HG03196 (cell line): ENCODE measurements around the gene ZNF71.
"Not testable (repeated sequence)": the region's sequence is repeated elsewhere in the genome, so short reads cannot be mapped to it uniquely, and the experiment has no call there.

ENCODE experiments used
- ATAC-seq: cut with Tn5 transposase; IDR thresholded peaks from one replicate; pipeline ENCODE4 v1.9.1; 2021; ENCODE audit not compliant: unreplicated experiment

Gene ZNF71

DNA sequence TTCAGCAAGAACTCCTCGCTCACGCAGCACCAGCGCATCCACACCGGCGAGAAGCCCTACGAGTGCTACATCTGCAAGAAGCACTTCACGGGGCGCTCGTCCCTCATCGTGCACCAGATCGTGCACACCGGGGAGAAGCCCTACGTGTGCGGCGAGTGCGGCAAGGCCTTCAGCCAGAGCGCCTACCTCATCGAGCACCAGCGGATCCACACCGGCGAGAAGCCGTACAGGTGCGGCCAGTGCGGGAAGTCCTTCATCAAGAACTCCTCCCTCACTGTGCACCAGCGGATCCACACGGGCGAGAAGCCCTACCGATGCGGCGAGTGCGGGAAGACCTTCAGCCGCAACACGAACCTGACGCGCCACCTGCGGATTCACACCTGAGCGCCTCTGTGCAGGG, 27.3 kb downstream of the ZNF71 start:
- no peak for ATAC-seq

GRCh38 chr19:56623006-56623405, 27.9 kb downstream of the ZNF71 start:
- no peak for ATAC-seq

DNA sequence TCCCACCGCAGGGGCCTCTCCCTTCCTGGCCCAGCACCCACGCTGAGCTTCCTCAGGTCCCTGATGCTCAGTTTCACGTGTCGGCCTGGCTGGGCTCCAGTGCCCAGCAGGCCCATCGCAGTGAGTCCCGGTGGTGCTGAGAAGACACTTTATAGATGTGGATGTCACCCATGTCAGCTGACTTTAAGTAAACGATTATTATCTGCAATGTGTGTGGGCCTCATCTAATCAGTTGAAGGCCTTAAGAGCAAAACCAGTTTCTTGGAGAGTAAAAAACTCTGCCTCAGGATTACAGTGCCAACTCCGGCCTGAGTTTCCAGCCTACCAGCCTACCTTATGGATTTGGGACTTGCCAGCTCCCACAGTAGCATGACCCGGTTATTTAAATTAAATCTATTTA, 30.6 kb downstream of the ZNF71 start:
- ATAC-seq: no peak

GRCh38 chr19:56633021-56633420, 37.9 kb downstream of the ZNF71 start:
- ATAC-seq: no peak

DNA sequence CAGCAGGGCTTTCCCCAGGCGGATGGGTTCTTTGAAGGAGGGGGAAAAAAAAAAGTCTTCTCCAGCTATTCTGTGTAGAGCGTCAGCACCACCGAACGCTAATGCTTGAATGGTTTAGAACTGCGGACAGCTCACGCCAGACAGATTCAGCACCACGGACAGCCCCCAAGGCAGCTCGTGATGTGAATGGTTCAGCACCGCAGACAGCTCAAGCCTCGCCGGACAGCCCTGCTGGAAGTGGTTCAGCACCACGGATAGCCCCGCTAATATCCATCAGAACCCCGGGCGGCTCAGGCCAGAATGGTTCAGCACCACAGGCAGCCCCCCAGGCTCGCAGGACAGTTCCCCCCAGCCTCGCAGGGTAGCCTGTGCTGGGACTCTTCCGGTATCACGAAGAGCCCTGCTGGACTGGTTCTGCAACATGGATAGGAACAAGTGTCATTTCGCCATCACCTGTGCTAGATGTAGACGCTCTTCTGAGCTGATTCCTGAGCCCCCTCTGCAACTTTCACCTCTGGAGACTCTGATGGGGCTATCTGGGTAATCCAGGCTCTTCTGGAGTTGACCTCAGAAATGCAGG, 43.0 kb downstream of the ZNF71 start:
- ATAC-seq: no peak

- ATAC-seq: no peak
Measured at GRCh38 chr19:56639217-56639616, 44.1 kb downstream of the ZNF71 start.

DNA sequence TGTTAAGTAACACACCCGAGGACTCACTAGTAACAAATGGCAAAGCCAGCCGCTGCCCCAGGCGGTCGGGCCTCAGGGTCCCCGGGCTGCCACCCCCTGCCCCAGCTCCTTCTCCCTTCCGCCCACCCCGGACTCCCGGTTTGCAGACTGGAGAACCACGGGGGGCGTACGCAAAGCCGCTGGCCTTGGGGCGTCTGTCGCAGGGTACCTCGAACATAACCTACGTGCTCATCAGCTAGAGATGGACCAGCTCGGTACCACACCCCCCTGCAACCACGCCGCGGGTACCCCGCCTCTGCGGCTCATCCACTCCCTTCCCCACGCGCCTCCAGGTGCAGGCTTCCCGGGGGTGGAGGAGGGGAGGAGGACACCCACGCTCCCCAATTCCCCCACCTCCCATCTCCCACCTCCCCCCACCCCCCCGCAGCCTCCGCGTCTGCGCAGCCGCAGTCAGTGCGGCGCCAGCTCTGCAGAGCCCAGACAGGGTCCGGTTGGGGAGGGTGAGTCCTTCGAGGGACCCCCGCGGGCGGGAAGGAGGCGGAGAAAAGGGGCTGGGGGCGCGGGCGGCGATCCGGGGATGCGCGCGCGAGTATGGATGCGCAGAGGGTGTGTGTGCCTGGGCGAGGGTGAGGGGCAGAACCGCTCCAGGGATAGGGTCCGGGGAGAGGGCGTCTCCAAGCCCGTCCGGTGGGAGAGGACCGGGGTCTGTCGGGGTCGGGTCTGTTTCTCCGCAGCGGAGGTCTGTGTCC, 47.8 kb downstream of the ZNF71 start, which contains the start of gene SMIM17:
TSS of gene SMIM17 (plus strand) at position 449 of the 749 bp plus-strand sequence. CDS start 2,509 bp downstream, outside the sequence.
- no peak for ATAC-seq

- ATAC-seq: no peak
Measured at GRCh38 chr19:56643460-56643955, 48.4 kb downstream of the ZNF71 start.

DNA sequence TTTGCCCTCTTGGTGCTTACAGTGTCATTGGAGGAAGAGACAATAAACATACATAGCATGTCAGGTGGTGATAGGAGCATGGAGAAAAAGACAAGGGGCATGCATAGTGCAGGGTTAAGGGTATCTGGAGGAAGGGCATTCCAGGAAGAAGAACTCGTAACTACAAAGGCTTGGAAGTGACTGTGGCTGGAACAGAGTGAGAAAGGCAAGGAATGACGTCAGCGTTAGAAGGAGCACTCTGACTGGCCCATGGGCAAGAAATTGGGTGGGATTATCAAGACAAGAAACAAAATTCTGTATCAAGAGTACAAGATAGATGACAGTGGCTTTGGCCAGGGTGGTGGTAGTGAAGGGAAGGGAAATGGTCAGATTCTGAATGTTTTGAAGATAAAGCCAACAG, 59.0 kb downstream of the ZNF71 start:
- ATAC-seq: no peak

DNA sequence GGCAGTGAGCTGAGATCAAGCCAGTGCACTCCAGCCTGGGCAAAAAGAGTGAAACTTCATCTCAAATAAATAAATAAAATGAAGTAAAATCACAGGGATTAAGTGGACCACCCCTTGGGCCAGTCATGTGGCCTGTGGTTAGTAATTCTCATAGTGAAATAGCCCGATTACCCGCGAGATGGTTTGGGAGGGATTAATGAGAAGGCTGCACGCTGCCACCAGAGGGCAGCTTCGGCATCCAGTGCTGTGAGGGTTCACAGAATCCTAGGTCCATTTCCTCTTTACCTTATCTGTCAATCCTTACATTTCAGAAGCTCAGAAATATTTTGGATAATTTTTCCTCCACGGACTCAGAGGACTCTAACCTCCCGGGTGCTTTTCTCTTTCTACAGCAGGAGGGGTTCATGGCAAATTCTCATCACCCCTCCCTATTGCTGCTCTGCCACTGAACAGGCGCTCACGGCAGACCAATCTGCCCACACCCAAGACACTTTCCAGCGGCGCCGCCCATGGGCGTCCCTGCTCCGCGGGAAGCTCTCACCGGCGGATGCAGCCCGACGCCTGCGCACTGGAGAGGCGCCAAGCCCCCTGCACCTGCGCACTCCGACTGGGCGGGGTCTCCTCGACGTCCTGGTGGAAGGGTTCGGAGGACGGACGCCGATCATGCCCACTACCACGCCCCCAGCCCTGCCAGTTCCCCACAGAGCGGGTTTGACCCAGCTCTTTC, 65.4 kb downstream of the ZNF71 start:
- no peak for ATAC-seq

- no peak for ATAC-seq
Measured at GRCh38 chr19:56661248-56661647, 66.1 kb downstream of the ZNF71 start.

- no peak for ATAC-seq
Measured at GRCh38 chr19:56663931-56664500, 68.9 kb downstream of the ZNF71 start.

DNA sequence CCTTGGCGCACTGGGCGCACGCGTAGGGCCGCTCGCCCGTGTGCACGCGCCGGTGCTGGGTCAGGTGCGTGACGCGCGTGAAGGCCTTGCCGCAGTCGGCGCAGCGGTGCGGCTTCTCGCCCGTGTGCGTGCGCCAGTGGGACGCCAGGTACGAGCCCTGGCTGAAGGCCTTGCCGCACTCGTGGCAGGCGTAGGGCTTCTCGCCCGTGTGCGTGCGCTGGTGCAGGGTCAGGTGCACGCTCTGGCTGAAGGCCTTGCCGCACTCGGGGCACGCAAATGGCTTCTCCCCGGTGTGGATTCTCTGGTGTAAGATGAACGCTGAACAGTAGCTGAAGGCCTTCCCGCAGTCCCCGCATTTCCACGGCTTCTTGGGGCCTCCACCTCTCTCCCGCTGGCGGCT, 69.4 kb downstream of the ZNF71 start:
- ATAC-seq: no peak

DNA sequence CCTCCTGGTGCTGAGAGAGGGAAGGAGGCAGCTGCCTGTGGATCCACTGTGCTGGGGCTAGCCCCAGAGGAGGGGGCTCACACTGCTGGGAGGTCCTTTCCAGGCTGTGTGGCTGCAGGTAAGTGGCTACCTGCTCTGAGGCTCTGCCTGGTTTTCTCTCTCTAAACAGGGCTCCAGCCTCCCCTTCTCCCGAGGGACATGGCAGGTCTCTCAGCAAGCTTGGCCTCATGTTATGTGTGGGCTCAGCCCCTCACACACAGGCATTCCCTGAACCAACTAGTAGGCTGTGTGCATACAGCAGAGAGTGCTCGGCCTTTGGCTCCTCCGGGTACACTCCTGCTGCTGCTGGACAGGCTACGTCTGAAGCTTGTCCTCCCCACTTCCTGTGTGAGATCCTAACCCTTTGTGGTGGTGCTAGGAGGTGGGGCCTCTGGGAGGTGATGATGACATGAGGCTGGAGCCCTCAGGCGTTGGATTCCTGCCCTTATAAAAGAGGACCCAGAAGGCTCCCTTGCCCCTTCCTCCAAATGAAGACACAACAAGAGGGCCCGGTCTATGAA, 72.3 kb downstream of the ZNF71 start:
- ATAC-seq: no peak

DNA sequence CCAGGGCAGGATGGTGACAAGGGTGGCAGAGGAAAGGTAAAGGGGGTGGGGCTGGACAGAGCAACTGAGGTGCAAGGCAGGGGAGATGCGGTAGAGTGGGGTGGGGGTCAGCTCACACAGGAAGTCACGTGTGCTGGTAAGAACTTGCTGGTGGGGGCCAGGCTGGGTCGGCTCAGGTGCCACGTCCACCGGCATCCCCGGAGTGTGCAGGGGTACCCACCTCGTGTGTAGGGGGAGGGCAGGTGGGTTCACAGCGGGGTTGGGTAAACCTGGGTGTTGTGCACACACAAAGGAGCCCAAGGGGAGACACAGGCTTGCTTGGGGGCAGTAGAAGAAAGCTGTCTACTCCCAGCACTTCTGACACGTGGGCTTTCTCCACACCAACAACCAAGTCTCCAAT, 73.6 kb downstream of the ZNF71 start:
- ATAC-seq: no peak

GRCh38 chr19:56670401-56670960, 75.4 kb downstream of the ZNF71 start:
- no peak for ATAC-seq

- no peak for ATAC-seq
Measured at GRCh38 chr19:56670961-56671612, 76.0 kb downstream of the ZNF71 start.

DNA sequence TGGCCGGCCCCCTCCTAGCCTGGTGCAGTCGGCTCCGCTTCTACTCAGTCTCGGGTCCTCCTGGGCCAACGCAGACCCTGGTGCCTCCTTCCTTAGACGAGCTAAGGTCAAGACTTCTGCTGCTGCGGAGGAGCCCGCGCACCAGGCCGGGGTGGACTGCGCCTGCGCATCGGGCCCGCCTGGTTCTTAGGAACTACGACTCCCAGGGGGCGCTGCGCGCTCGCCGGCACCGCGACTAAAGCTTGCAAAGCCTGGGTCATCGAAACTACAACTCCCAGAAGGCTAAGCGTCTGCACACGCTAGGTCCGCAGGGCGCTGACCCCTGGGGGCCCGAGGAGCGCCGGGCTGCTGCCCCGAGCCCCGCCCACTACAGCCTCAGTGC, 76.5 kb downstream of the ZNF71 start, which contains the start of gene ZNF835:
TSS of gene ZNF835 (minus strand) at position 145 of the 382 bp plus-strand sequence. CDS start 6,559 bp downstream, outside the sequence.
- no peak for ATAC-seq

GRCh38 chr19:56672610-56673009, 77.5 kb downstream of the ZNF71 start:
- ATAC-seq: not testable (repeated sequence)
